Central memory CD8-positive, alpha-beta T cell (primary cell): ENCODE measurements around the gene PCBP4.

Experiments used
- ATAC-seq: fragments of 150-1000 bp; cut with Tn5 transposase; replicated peaks from 2 replicates; pipeline ENCODE4 v1.10.0; 2022; ENCODE audit warnings: mild to moderate bottlenecking, moderate FRiP score, moderate number of reproducible peaks; ENCODE audit not compliant: poor library complexity, severe bottlenecking; ENCODE audit errors: extremely low read depth
- DNase-seq, 2 donors: peaks; one replicate each; pipeline ENCODE4 v3.0.0; 2021; ENCODE audit warnings: low spot score in 2 of 2
- H3K27ac Mint-ChIP-seq: one replicate; pipeline ENCODE4 v1.8.0; 2022; ENCODE audit warnings: low read depth, mild to moderate bottlenecking, moderate library complexity, mixed read lengths
- H3K27me3 Mint-ChIP-seq: one replicate; pipeline ENCODE4 v1.8.0; 2022; ENCODE audit warnings: mixed read lengths
- H3K36me3 Mint-ChIP-seq: one replicate; pipeline ENCODE4 v1.8.0; 2022; ENCODE audit warnings: mild to moderate bottlenecking, moderate library complexity, mixed read lengths; ENCODE audit not compliant: insufficient read depth
- H3K4me1 Mint-ChIP-seq: one replicate; pipeline ENCODE4 v1.8.0; 2022; ENCODE audit warnings: mixed read lengths
- H3K4me3 Mint-ChIP-seq: one replicate; pipeline ENCODE4 v1.8.0; 2022; ENCODE audit warnings: mild to moderate bottlenecking, moderate library complexity, mixed read lengths
- H3K9me3 Mint-ChIP-seq: one replicate; pipeline ENCODE4 v1.8.0; 2022; ENCODE audit warnings: mixed read lengths

The PCBP4 gene

DNA sequence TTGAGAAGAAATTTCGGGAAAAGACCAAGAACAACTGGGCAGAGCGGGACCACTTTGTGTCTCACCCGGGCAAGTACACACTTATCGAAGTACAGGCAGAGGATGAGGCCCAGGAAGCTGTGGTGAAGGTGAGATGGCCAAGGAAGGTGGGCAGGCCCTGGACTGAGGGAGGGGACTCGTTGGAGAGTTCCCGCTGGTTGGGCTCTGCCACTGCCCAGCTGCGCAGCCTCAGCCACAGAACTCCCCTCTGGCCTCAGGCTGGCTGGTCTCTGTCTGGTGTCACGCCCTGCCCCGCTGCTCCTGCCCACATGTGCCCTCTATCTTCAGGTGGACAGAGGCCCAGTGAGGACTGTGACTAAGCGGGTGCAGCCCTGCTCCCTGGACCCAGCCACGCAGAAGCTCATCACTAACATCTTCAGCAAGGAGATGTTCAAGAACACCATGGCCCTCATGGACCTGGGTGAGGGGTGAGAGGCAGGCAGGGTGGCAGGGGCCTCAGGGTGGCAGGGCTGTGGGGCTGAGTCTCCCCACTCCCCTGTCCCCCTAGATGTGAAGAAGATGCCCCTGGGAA lies 22.7 kb downstream of the PCBP4 start:
- Mint-ChIP-seq H3K4me3 (peak overlapping the region; percentile 56), H3K27ac (no peak overlapping the region)

DNA sequence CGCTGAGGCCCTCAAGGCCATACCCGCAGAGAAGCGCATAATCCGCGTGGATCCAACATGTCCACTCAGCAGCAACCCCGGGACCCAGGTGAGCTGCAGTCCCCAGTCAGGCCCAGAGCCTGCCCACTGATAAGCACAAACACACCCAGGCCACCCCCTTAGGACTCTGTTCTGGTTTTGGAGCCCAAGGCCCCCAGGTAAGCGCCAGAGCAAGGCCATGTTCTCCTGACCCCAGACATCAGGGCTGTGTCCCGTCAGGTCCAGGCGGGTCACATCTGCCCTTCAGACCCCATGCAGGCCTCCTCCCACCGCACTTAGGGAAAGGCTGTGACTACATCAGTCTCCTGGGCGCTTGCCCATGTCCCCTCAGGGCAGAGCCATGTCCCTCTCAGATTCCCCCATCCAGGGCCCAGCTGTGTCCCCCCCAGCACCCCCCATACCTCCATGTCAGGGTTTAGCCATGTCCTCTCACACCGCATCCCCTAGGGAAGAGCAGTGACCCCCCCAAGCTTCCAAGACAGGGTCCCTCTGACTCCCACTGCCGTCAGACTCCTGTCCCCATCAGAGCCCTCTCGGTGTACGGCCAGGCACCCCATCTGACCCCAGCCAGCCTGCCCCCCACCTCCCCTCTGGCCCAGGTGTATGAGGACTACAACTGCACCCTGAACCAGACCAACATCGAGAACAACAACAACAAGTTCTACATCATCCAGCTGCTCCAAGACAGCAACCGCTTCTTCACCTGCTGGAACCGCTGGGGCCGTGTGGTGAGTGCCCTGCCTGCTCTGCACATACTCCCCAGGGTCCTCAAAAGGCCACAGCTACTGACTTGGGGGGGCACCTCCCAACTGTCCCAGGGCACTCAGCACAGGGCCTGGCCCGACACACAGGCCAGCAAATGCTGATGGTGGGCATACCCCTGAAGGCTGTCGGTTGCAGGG lies 23.5 kb downstream of the PCBP4 start:
- peak overlapping the region; percentile 95 for H3K27ac Mint-ChIP-seq
- ATAC-seq (no peak), DNase-seq (no peak)
- peaks cover 8% of the 10 kb centered on the region for H3K36me3 Mint-ChIP-seq
- H3K4me3 Mint-ChIP-seq, result peak overlapping the region; percentile 56
- H3K4me1 Mint-ChIP-seq, result peaks cover 35% of the 10 kb centered on the region
- no peaks in the 10 kb centered on the region for H3K27me3 Mint-ChIP-seq
- no peaks in the 10 kb centered on the region for H3K9me3 Mint-ChIP-seq

More for the DNA sequence above, 22.7 kb downstream of the PCBP4 start:
- no peaks in the 10 kb centered on the region for H3K9me3 Mint-ChIP-seq
- no peaks in the 10 kb centered on the region for H3K27me3 Mint-ChIP-seq
- DNase-seq (no peak), ATAC-seq (no peak)
- H3K4me1 Mint-ChIP-seq, result peaks cover 29% of the 10 kb centered on the region
- peaks cover 6% of the 10 kb centered on the region for H3K36me3 Mint-ChIP-seq

DNA sequence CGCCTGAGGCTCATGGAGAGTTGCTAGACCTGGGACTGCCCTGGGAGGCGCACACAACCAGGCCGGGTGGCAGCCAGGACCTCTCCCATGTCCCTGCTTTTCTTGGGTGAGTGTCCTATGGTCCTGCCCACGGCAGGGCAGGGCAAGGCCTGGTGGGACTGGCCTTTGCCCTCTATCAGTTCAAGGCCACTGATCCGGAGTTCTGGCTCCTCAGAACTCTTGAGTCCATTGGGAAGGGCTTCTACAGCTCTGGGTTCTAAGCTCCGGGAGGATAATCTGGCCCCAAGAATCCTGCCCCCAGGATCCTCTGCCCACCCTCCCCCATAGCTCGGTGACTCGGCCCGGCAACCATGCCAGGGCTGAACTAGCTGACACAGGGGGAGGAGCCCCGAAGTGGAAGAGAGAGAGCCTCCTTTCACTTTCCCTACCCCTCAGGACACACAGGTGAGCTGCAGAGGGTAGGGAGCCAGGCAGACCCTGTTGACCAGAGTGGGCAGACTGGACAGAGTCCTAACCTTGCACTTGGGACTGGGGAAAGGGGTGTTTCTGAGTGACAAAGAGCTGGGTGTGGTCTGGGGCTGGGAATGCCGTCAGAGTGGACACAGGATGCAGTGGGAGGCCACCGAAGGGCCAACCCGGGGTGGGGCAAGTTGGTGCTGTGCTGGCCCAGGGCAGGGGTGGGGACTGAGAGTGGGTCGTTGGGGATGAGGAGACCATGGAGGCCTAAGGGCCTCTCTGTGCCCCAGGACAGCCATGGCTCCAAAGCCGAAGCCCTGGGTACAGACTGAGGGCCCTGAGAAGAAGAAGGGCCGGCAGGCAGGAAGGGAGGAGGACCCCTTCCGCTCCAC lies 24.4 kb downstream of the PCBP4 start:
- Mint-ChIP-seq H3K4me3 (peak overlapping the region; percentile 92), H3K27me3 (no peaks in the 10 kb centered on the region), H3K9me3 (no peaks in the 10 kb centered on the region), H3K27ac (peak overlapping the region; percentile 95), H3K4me1 (peaks cover 35% of the 10 kb centered on the region), H3K36me3 (peaks cover 12% of the 10 kb centered on the region)
- DNase-seq (no peak), ATAC-seq (peak; percentile 26)

DNA sequence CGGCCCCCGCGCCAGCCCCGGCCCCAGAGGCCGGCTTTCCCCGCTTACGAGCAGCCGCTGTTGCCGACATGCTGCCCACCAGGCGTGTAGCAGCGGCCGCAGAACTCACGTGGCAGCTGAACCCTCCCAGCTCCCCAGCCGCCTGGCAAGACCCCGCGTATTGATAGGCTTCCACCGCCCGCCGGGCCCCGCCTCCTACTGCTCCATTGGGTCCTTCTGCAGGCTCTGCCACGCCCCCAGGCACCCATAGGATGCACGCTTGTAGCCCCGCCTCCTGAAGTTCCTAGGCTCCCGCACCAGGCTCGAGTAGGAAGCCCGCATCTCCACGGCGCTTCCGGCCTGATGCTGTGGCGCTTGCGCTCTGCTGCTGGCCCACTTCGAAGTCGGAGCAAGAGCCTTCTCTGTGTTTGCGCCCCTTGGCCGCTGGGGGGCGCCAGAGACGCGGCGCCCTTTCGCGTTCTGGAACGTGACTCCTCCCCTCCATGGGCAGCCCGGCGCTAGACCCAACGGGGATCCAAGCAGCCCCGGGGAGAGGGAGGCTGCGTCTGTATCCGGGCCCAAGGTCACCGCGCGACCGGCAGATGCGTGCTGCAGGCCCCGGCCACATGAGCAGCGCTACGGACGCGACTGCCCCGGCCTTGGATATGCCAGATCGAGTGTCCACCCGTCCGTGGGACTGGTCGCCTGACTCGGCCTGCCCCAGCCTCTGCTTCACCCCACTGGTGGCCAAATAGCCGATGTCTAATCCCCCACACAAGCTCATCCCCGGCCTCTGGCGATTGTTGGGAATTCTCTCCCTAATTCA lies 25.3 kb downstream of the PCBP4 start, which contains the start of the genes PARP3 and RRP9:
PARP3 (plus strand) TSS at position 566 of the 805 bp plus-strand sequence. CDS start 993 bp downstream, outside the sequence.
RRP9 (minus strand) TSS at position 107 of the 805 bp plus-strand sequence; CDS start at position 70, 37 bp downstream.
- Mint-ChIP-seq H3K27me3 (no peaks in the 10 kb centered on the region), H3K4me3 (peak within 1 kb of the TSS; percentile 92), H3K4me1 (peaks cover 35% of the 10 kb centered on the region), H3K36me3 (peaks cover 14% of the 10 kb centered on the region), H3K27ac (peak within 1 kb of the TSS; percentile 95), H3K9me3 (no peaks in the 10 kb centered on the region)
- DNase-seq (peak; percentile 98 to 99), ATAC-seq (peak; percentile 91)

GRCh38 chr3:51941463-51941797 lies 25.8 kb downstream of the PCBP4 start:
- Mint-ChIP-seq H3K4me1 (peaks cover 35% of the 10 kb centered on the region), H3K27ac (peak overlapping the region; percentile 95)
- ATAC-seq, result no peak

DNA sequence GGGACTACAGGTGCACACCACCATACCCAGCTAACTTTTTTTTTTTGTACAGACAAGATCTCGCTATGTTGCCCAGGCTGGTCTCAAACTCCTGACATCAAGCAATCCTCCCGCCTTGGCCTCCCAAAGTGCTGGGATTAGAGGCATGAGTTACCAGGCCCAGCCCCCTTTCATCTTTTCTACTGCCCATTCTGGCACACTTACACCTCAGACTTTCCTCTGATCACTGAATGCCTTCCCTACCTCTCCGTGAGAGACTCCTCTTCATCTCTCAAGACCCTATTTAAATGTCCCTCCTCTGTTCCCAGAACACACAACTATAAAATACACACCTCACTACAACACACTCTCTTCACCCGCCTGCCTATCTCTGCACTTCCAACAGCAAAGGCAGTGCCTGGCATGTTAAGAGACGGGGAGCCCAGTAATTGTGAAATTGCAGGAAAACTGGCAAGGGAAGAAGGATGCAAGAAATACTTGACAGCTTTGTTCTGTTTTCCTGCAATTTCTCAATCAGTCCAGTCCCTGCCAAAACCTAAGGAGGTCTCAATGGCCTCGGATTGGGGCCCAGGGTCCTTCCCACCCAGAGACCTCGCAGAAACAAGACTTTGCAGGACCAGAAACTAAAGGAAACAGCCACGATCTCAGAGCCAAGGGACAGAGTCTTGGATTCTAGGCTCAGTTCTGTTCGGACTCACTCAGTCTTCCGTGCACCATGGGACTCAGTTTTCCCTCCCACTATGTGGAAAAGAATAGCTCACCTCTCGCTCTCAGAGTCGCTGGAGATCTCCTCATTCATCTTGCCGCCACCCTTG lies 26.4 kb downstream of the PCBP4 start:
- DNase-seq (no peak), ATAC-seq (no peak)
- Mint-ChIP-seq H3K4me3 (peak overlapping the region; percentile 92), H3K9me3 (no peaks in the 10 kb centered on the region), H3K4me1 (peaks cover 35% of the 10 kb centered on the region), H3K27me3 (no peaks in the 10 kb centered on the region), H3K36me3 (peaks cover 17% of the 10 kb centered on the region), H3K27ac (peak overlapping the region; percentile 95)

More at GRCh38 chr3:51941463-51941797, 25.8 kb downstream of the PCBP4 start:
- DNase-seq, result no peak
- peak overlapping the region; percentile 92 for H3K4me3 Mint-ChIP-seq
- no peaks in the 10 kb centered on the region for H3K27me3 Mint-ChIP-seq
- H3K36me3 Mint-ChIP-seq, result peaks cover 14% of the 10 kb centered on the region
- no peaks in the 10 kb centered on the region for H3K9me3 Mint-ChIP-seq

- Mint-ChIP-seq H3K9me3 (no peaks in the 10 kb centered on the region), H3K36me3 (peaks cover 23% of the 10 kb centered on the region), H3K27ac (no peak overlapping the region), H3K4me1 (peaks cover 35% of the 10 kb centered on the region), H3K27me3 (no peaks in the 10 kb centered on the region), H3K4me3 (no peak overlapping the region)
- DNase-seq (no peak), ATAC-seq (no peak)
These were observed 28.4 kb downstream of the PCBP4 start for GRCh38 chr3:51938780-51939425.

- Mint-ChIP-seq H3K36me3 (peaks cover 23% of the 10 kb centered on the region), H3K4me3 (no peak overlapping the region), H3K27me3 (no peaks in the 10 kb centered on the region), H3K27ac (no peak overlapping the region), H3K4me1 (peaks cover 32% of the 10 kb centered on the region), H3K9me3 (no peaks in the 10 kb centered on the region)
- ATAC-seq (no peak), DNase-seq (no peak)
These were observed 29.4 kb downstream of the PCBP4 start for GRCh38 chr3:51937611-51938450.

- DNase-seq, result no peak
- Mint-ChIP-seq H3K36me3 (peaks cover 23% of the 10 kb centered on the region), H3K27ac (no peak overlapping the region)
These were observed 30.2 kb downstream of the PCBP4 start for GRCh38 chr3:51937014-51937413.

More at GRCh38 chr3:51937014-51937413, 30.2 kb downstream of the PCBP4 start:
- H3K4me3 Mint-ChIP-seq, result no peak overlapping the region
- ATAC-seq, result no peak
- no peaks in the 10 kb centered on the region for H3K27me3 Mint-ChIP-seq
- H3K4me1 Mint-ChIP-seq, result peaks cover 25% of the 10 kb centered on the region
- no peaks in the 10 kb centered on the region for H3K9me3 Mint-ChIP-seq
